ENCODE results near the gene USP10.

The USP10 gene

DNA sequence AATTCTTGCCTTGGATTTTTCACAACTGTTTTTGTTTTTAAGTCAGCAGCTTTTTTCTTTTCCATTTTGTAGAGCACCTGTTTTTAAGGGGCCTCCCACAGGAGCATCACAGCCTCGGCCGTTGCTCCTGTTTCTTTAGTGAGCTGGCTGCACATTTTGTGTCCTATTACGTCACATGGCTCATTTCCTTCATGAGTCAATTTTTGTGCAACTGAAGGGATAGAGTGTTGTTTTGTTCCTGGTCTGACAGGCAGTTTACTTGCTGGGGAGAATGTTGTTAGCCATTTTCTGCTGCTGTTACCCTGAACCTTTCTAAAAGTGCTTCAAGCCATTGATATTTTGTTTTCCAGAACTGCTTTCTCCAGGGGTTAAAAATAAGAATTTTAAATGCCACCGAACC, 75.0 kb downstream of the USP10 start:
- DNase-seq (ENCODE audit: low read depth) = peak; percentile 83
- TF ChIP-seq, protein P1, sequence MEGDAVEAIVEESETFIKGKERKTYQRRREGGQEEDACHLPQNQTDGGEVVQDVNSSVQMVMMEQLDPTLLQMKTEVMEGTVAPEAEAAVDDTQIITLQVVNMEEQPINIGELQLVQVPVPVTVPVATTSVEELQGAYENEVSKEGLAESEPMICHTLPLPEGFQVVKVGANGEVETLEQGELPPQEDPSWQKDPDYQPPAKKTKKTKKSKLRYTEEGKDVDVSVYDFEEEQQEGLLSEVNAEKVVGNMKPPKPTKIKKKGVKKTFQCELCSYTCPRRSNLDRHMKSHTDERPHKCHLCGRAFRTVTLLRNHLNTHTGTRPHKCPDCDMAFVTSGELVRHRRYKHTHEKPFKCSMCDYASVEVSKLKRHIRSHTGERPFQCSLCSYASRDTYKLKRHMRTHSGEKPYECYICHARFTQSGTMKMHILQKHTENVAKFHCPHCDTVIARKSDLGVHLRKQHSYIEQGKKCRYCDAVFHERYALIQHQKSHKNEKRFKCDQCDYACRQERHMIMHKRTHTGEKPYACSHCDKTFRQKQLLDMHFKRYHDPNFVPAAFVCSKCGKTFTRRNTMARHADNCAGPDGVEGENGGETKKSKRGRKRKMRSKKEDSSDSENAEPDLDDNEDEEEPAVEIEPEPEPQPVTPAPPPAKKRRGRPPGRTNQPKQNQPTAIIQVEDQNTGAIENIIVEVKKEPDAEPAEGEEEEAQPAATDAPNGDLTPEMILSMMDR (conservative IDR thresholded peaks at IDR 0.05; ENCODE audit: low read length) = no peak

DNA sequence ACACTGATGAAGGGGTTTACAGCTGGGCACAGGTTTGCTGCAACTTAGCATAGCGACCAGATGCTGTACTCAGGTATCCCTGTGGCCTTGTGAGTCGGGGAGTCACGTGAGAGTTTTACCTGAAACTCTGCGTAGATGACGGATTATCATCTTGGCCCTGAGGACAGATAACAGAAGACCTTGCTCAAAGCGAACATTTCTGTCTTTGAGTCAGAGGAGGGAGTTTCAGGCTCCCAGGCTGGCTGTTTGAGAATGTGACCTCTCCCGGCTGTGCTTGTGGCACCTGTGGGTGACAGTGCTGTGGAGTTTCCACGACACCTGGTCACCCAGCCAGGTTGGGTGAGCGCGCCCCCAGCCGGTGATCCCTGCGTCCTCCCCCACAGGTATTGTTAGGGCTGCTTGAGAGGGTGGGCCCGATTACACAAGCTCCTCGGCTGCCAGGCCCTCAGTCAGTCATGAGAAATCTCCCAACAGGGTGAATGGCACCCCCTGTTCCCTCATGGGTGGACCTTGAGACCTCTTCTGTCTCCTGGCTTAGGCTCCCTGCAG, 75.5 kb downstream of the USP10 start:
- no peak for DNase-seq (ENCODE audit: low read depth)
- TF ChIP-seq, protein P1 (conservative IDR thresholded peaks at IDR 0.05; ENCODE audit: low read length) = no peak

More for the DNA sequence above, 75.0 kb downstream of the USP10 start:
- H3K4me3 ChIP-seq (ENCODE audit: low read length) = no peak overlapping the region

DNA sequence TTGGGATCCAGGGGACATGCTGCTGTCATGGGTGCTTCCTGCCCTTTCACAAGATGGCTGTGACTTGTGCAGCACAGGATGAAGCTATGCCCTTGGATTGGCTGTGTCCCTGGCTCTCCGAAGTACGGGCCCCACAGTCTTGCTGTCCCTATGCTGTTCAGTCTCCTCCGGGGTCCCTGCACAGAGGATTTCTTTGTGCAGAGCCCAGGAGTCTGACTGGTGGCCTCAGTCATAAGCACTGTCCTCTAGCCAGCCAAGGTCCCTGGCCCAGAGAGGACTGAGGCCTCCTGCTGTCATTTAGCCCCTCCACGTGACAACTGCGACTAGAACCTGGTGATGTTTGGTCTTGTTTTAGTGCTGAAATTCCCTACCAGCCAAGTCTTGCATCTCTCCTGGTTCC, 77.6 kb downstream of the USP10 start:
- DNase-seq (ENCODE audit: low read depth) = no peak
- TF ChIP-seq, protein P1 (conservative IDR thresholded peaks at IDR 0.05; ENCODE audit: low read length) = no peak
- H3K4me3 ChIP-seq (ENCODE audit: low read length) = no peak overlapping the region

More for the DNA sequence above, 75.5 kb downstream of the USP10 start:
- H3K4me3 ChIP-seq (ENCODE audit: low read length) = no peak overlapping the region

DNA sequence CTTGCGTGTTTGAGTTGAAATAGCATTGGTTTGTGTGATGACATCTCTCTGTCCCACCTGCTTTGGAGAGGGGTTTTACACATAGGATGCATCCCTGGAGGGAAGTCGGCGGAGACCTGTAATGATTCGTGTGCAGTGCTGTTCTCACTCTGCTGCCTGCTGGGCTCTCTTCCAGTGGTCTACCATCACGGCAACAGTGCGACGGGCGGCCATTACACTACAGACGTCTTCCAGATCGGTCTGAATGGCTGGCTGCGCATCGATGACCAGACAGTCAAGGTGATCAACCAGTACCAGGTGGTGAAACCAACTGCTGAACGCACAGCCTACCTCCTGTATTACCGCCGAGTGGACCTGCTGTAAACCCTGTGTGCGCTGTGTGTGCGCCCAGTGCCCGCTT, 78.9 kb downstream of the USP10 start:
- no peak for DNase-seq (ENCODE audit: low read depth)
- TF ChIP-seq, protein P1 (conservative IDR thresholded peaks at IDR 0.05; ENCODE audit: low read length) = no peak
- H3K4me3 ChIP-seq (ENCODE audit: low read length) = no peak overlapping the region

DNA sequence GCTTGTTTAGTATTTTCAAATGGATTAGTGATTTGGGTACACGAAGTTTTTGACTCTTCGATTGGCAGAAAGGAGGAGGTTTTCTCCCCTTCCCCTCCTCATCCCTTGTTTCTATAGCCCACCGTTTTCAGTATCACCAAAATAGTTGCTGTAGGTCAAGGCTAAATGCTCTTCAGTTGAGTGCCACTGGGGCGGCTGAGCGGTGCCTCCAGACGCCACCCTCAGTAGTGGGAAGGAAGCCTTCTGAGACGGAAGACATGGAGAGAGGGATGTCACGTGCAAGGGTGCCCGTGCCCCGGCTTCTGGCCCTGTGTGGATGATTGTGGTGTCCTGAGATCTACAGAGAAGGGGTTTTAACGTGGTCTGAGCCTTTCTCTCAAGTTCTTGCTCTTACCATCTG, 80.3 kb downstream of the USP10 start:
- H3K4me3 ChIP-seq (ENCODE audit: low read length) = no peak overlapping the region
- DNase-seq (ENCODE audit: low read depth) = no peak
- TF ChIP-seq, protein P1 (conservative IDR thresholded peaks at IDR 0.05; ENCODE audit: low read length) = no peak

DNA sequence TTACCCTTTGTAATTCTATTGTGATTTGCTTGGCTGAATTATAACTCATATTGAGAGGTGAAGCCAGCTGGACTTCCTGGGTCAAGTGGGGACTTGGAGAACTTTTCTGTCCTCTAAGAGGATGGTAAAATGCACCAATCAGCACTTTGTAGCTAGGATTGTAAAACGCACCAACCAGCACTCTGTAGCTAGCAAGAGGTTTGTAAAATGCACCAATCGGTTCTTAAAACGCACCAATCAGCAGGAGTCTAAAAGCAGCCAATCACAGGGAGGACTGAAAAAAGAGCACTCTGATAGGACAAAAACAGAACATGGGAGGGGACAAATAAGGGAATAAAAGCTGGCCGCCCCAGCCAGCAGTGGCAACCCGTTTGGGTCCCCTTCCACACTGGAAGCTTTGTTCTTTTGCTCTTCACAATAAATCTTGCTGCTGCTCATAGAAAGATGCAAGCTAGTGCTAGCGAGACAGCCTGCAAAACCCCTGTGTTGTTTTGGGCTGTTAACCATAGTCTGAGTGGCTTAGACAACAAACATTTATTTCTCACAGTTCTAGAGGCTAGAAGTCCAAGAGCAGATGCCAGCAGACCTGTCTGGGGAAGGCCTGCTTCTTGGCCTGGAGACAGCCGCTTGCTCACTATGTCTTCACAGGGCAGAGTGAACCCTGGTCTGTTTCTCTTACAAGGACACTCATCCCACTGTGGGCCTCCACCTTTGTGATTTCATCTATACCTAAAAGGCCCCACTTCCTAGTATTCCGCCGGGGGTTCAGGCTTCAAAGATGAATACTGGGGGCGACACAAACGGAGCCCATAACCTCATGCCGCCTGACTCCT, 81.0 kb downstream of the USP10 start:
- TF ChIP-seq, protein P1 (conservative IDR thresholded peaks at IDR 0.05; ENCODE audit: low read length) = no peak
- DNase-seq (ENCODE audit: low read depth) = no peak
- H3K4me3 ChIP-seq (ENCODE audit: low read length) = no peak overlapping the region

DNA sequence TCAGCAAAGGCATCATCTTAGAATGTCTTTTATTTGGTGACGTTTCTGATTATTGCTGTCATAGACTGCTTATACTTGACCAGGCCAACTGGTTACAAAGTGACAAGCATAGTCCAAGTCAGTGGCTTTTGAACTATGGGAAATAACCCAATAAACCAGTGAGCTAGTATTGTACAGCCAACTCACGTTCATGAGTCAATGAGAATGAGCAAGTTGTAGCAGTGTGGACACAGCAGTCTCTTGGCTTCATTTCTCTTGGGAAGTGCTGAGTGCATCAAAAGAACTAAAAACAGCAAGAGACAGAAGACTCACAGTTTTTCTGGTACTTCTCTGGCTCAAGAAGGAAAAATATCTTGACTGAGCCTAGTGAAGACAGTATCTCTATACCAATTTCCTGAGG, 83.0 kb downstream of the USP10 start:
- no peak overlapping the region for H3K4me3 ChIP-seq (ENCODE audit: low read length)
- no peak for DNase-seq (ENCODE audit: low read depth)
- TF ChIP-seq, protein P1 (conservative IDR thresholded peaks at IDR 0.05; ENCODE audit: low read length) = no peak
